ENCODE results near the gene RBBP8NL. TPM values are rescaled to one million over a fixed set of nuclear protein-coding genes. Genes with fewer than 3 reads are reported as not detected.

The RBBP8NL gene
- total and polyA plus RNA-seq, 9 of the 15 experiments (the other 6 are each of a cell fraction or from before 2014, with no cell fraction given): not detected

DNA sequence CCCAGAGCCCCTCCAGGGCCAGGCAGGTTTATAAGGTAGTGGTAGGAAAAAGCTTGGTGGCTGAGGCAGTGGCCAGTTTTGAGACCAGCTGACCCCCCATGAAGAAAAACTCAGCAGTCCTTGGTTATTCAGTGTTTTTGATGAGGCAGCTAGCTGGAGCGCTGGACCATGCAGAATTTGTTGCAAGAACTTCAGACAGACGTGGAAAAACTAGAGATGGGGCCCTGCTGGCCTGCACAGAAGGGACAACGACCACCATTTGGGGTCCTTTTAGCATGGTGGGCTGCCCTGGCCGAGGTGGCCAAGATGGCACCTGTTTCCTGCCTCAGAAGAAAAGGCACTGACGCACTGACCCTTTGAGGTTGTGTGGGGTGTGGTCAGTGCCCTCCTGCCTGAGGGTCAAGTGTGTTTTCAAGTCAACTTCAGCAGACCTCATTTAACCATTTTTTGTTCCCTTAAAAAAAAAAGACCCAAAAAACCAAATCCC lies 37.7 kb downstream of the RBBP8NL start:
- peaks cover 46% of the 10 kb centered on the region for H3K36me3 ChIP-seq (ENCODE audit: control insufficient read depth, insufficient read depth, low read length)
- FAIRE-seq: no peak
- H3K9me3 ChIP-seq (replicated peaks; ENCODE audit: control insufficient read depth, insufficient read depth, low read depth, low read length): no peaks in the 10 kb centered on the region
- in situ Hi-C loops (cut with MboI): no loop called here
- H3K27ac ChIP-seq (ENCODE audit: extremely low read depth, low read depth, low read length): no peak overlapping the region
- WGBS (ENCODE audit: insufficient coverage, low coverage, missing lambda C conversion rate): 94% methylated on average over 2 of the region's 5 CpGs
- no peaks in the 10 kb centered on the region for H3K27me3 ChIP-seq (ENCODE audit: control insufficient read depth in 2 of 2, insufficient read depth in 2 of 2, low read length in 2 of 2)
- peak; percentile 21 for TF ChIP-seq SUPT5H (IDR thresholded peaks at IDR 0.05)
- no peak for TF ChIP-seq SNIP1 (IDR thresholded peaks at IDR 0.05; ENCODE audit: low read depth)
- no peak for TF ChIP-seq TBP (optimal IDR thresholded peaks at IDR 0.05; ENCODE audit: low read depth, low read length)
- TF ChIP-seq ZNF77 (CRISPR knock-in tag; IDR thresholded peaks at IDR 0.05): no peak
- peak; percentile 47; the same call in 1 of the 2 replicates for TF ChIP-seq MYNN (IDR thresholded peaks at IDR 0.05)
- TF ChIP-seq MYNN (CRISPR knock-in tag; IDR thresholded peaks at IDR 0.05): no peak
- TF ChIP-seq POLR2A (conservative IDR thresholded peaks at IDR 0.05): peak; percentile 44; the same call in 1 of the 2 replicates
- TF ChIP-seq SMAD2 (IDR thresholded peaks at IDR 0.05; ENCODE audit: low read depth, low read length): no peak
- peaks cover 11 to 56% of the 10 kb centered on the region in 2 experiments; a peak in 4 of 5 replicates for H3K4me1 ChIP-seq (replicated peaks in 1 of 2; ENCODE audit: control insufficient read depth in 2 of 2, insufficient read depth in 2 of 2, low read length in 2 of 2)
- H2AFZ ChIP-seq (ENCODE audit: low read depth, low read length): no peak overlapping the region
- peaks cover 50% of the 10 kb centered on the region for H3K79me2 ChIP-seq (ENCODE audit: control insufficient read depth, insufficient read depth, low read length)
- peaks cover 12% of the 10 kb centered on the region for H3K9me1 ChIP-seq (ENCODE audit: control insufficient read depth, insufficient read depth, low read length)
- intact Hi-C loops (cut with micrococcal nuclease): loop anchor here (10.0 kb wide), 1 partner anchor 245 kb away; the partner anchor contains the start of genes PSMA7 and SS18L1
- CTCF ChIA-PET (ENCODE audit: low intra/inter-chr PET ratio): no interaction called here
- no peak overlapping the region for H3K4me3 ChIP-seq
- peaks cover 9% of the 10 kb centered on the region for H4K20me1 ChIP-seq (replicated peaks; ENCODE audit: control insufficient read depth, insufficient read depth, low read length)
- no TSS peak for BruUV-seq (replicated peaks)
- POLR2A ChIA-PET: interaction anchor here (0.9 to 5.1 kb wide), 3 partner anchors 12 to 24 kb away, joined by 3 to 28 read pairs (median 3); no protein-coding TSS in a partner anchor
- DNase-seq (ENCODE audit: extremely low read depth in 1 of 4, low spot score in 3 of 4): no peak
- no peak for ATAC-seq
- no peak overlapping the region for H3K9ac ChIP-seq (ENCODE audit: insufficient read depth in 1 of 2, low read depth in 2 of 2, low read length in 2 of 2)
- no peak overlapping the region for H3K4me2 ChIP-seq (ENCODE audit: insufficient read depth, low read length)

Data from K562 (cell line).